Ramos (cell line): Measurements from ENCODE around the gene CCT2.

Experiments
- in situ Hi-C: fragments of 300-500 bp; cut with MboI; formaldehyde crosslinking; loops from one replicate; pipeline ENCODE4 v1.14.3; 2022; ENCODE audit warnings: low sequenced_read_pairs; ENCODE audit not compliant: unreplicated experiment

CCT2 gene

GRCh38 chr12:69627501-69627900 is 42.2 kb downstream of the CCT2 start:
- in situ Hi-C loops, result no loop called here

- in situ Hi-C loops, result no loop called here
Observed at GRCh38 chr12:69630191-69630590, 44.9 kb downstream of the CCT2 start.

- in situ Hi-C loops, result no loop called here
Observed at GRCh38 chr12:69633061-69633460, 47.8 kb downstream of the CCT2 start.

- in situ Hi-C loops, result no loop called here
Observed at GRCh38 chr12:69639400-69640016, 54.2 kb downstream of the CCT2 start.

GRCh38 chr12:69641546-69641945 is 56.3 kb downstream of the CCT2 start:
- in situ Hi-C loops, result no loop called here

GRCh38 chr12:69642531-69642930 is 57.3 kb downstream of the CCT2 start:
- in situ Hi-C loops, result no loop called here

GRCh38 chr12:69644511-69644910 is 59.3 kb downstream of the CCT2 start:
- in situ Hi-C loops, result no loop called here

- in situ Hi-C loops, result no loop called here
Observed at GRCh38 chr12:69645031-69645430, 59.8 kb downstream of the CCT2 start.

- in situ Hi-C loops, result no loop called here
Observed at GRCh38 chr12:69647178-69647577, 61.9 kb downstream of the CCT2 start.

- in situ Hi-C loops, result no loop called here
Observed at GRCh38 chr12:69648476-69648875, 63.2 kb downstream of the CCT2 start.

- in situ Hi-C loops, result no loop called here
Observed at GRCh38 chr12:69649529-69649928, 64.3 kb downstream of the CCT2 start.
